OCI-LY7 (cell line): Measurements from ENCODE around the gene GSX1. TPM values are rescaled to one million over a fixed set of nuclear protein-coding genes. Genes with fewer than 3 reads are reported as not detected.

Experiments
- BruUV-seq: library from RNA; stranded (reverse); fragments of 400-500 nt; replicated peaks from 2 replicates; lab custom pipeline; 2021; lab: Mats Ljungman, UMichigan
- CTCF ChIA-PET: fragments of 300-600 bp; sonication (Branson Sonifier 250); formaldehyde crosslinking; loops from one replicate; lab custom pipeline; 2022; ENCODE audit warnings: antibody characterized with exemption; ENCODE audit not compliant: unreplicated experiment; lab: Charles Lee
- POLR2A ChIA-PET: fragments of 300-600 bp; sonication (Branson Sonifier 250); formaldehyde crosslinking; loops from one replicate; lab custom pipeline; 2022; ENCODE audit warnings: antibody characterized with exemption; lab: Charles Lee
- DNase-seq: peaks from one replicate; pipeline ENCODE4 v3.0.0-alpha.2; 2015; ENCODE audit warnings: low spot score
- H2AFZ ChIP-seq: fragments of 200-600 bp; sonication (generic), shearing (Covaris generic); 2 replicates; pipeline ENCODE4 v1.6.1; 2014; ENCODE audit warnings: mild to moderate bottlenecking, antibody characterized with exemption, low read length, moderate library complexity
- H3K27ac ChIP-seq: fragments of 200-600 bp; sonication (generic); 2 replicates; pipeline ENCODE4 v1.5.1; 2014; ENCODE audit warnings: mixed run types, low read depth, mild to moderate bottlenecking, moderate library complexity, low read length, inconsistent platforms; ENCODE audit not compliant: poor library complexity, severe bottlenecking
- H3K36me3 ChIP-seq: fragments of 200-600 bp; sonication (generic); 2 replicates; pipeline ENCODE4 v1.6.1; 2014; ENCODE audit warnings: mild to moderate bottlenecking, antibody characterized with exemption, low read length, moderate library complexity, mixed read lengths; ENCODE audit not compliant: insufficient read depth
- H3K4me1 ChIP-seq: fragments of 200-600 bp; sonication (generic); 2 replicates; pipeline ENCODE4 v1.5.1; 2014; ENCODE audit warnings: mild to moderate bottlenecking, low read length; ENCODE audit not compliant: insufficient read depth, poor library complexity, severe bottlenecking
- H3K4me2 ChIP-seq: fragments of 200-600 bp; sonication (generic); 2 replicates; pipeline ENCODE4 v1.6.1; 2014; ENCODE audit warnings: mild to moderate bottlenecking, low read length
- H3K4me3 ChIP-seq: fragments of 200-600 bp; sonication (generic); 2 replicates; pipeline ENCODE4 v1.5.1; 2014; ENCODE audit warnings: mild to moderate bottlenecking, low read depth, low read length; ENCODE audit not compliant: poor library complexity, severe bottlenecking
- H3K79me2 ChIP-seq: fragments of 200-600 bp; sonication (generic); 2 replicates; pipeline ENCODE4 v1.6.1; 2016; ENCODE audit warnings: low read depth, mild to moderate bottlenecking, low read length, moderate library complexity, mixed read lengths; ENCODE audit not compliant: insufficient read depth
- H3K9me2 ChIP-seq: fragments of 200-600 bp; sonication (generic); 2 replicates; pipeline ENCODE4 v1.6.1; 2016; ENCODE audit warnings: mild to moderate bottlenecking, low read length, mixed read lengths; ENCODE audit not compliant: insufficient read depth
- H3K9me3 ChIP-seq: fragments of 200-600 bp; sonication (generic); 2 replicates; pipeline ENCODE4 v1.6.1; 2014; ENCODE audit warnings: mild to moderate bottlenecking, mixed run types, low read length, mixed read lengths
- H4K20me1 ChIP-seq: fragments of 200-600 bp; sonication (generic); 2 replicates; pipeline ENCODE4 v1.6.1; 2014; ENCODE audit warnings: mild to moderate bottlenecking, antibody characterized with exemption, low read length, moderate library complexity, mixed read lengths; ENCODE audit not compliant: insufficient read depth
- CTCF ChIP-seq: fragments of 200-600 bp; sonication (generic); conservative IDR thresholded peaks from 2 replicates; pipeline ENCODE4 v1.5.1; 2014; ENCODE audit warnings: mild to moderate bottlenecking, antibody characterized with exemption, low read length, moderate library complexity, mixed read lengths
- EZH2phosphoT487 ChIP-seq: fragments of 200-600 bp; sonication (generic); IDR thresholded peaks from 2 replicates; pipeline ENCODE4 v1.6.1; 2018; ENCODE audit warnings: low read depth, borderline replicate concordance, mild to moderate bottlenecking, mixed run types, antibody characterized with exemption, low read length, moderate library complexity, mixed read lengths
- intact Hi-C: fragments of 100-400 bp; cut with micrococcal nuclease; formaldehyde crosslinking; loops from one replicate; pipeline ENCODE4 v1.10.0; 2022; ENCODE audit not compliant: unreplicated experiment
- total RNA-seq, 2 experiments: library from RNA; depleted of rRNA in 1 of 2; stranded (reverse); fragments of >200 nt in 1 of 2; shearing (Covaris generic) in 1 of 2; gene quantifications; 2 replicates each; pipeline ENCODE4 v1.2.3, GENCODE V29; 2014 to 2022

GSX1 gene
- total RNA-seq, 2 experiments from 2014 or later, result not detected

DNA sequence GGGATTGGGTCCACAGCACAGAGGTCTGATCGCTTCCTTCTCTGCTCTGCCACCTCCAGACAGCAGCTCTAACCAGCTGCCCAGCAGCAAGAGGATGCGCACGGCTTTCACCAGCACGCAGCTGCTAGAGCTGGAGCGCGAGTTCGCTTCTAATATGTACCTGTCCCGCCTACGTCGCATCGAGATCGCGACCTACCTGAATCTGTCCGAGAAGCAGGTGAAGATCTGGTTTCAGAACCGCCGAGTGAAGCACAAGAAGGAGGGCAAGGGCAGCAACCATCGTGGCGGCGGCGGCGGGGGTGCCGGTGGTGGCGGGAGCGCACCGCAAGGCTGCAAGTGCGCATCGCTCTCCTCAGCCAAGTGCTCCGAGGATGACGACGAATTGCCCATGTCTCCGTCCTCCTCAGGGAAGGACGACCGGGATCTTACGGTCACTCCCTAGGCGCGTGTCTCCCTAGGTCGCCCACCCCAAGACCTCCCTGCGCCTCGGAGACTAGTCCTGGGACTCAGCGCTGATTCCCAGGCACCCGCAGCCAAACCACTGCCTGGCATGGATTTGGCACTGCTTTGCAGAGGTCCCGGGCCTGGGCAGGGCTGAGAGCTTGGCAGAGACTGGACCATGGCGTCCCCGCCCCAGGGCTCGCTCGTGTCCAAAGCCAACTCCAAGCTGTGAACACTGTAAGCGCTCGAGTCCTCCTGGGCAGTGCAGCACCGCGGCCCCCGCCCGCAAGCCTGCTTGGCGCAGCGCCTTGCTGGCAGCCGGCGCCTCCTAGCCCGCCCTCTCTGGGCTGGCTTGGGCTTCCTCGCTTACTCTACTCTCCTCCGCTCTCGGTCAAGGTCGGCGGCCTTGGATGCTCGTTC, 1.5 kb downstream of the GSX1 start:
- Histone ChIP-seq H3K79me2 (no peaks in the 10 kb centered on the region), H3K36me3 (no peaks in the 10 kb centered on the region), H3K9me3 (no peaks in the 10 kb centered on the region), H3K9me2 (no peaks in the 10 kb centered on the region), H3K4me2 (no peak overlapping the region), H3K4me1 (peaks cover 12% of the 10 kb centered on the region), H3K4me3 (no peak overlapping the region), H2AFZ (no peak overlapping the region), H4K20me1 (no peaks in the 10 kb centered on the region), H3K27ac (no peak overlapping the region)
- POLR2A ChIA-PET, result no interaction called here
- no TSS peak for BruUV-seq
- intact Hi-C loops, result no loop called here
- CTCF ChIA-PET, result no interaction called here
- no peak for DNase-seq
- TF ChIP-seq CTCF (no peak), EZH2phosphoT487 (no peak)

DNA sequence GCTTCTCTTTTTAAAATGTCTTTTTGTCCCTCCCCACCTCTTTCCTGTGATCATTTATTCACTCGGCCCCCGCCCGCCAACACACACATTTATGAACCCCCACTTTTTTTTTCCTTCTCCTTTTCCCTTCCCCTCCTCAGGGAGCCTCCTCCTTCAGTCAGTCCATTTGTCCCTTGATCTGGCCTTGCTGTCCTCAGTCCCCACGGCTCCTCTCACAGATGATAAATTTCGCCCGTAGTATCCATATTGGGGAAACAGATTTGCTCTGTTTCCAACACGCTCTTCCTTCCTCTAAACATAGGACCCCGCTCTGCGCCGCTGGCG, 2.0 kb downstream of the GSX1 start:
- Histone ChIP-seq H3K4me2 (no peak overlapping the region), H2AFZ (no peak overlapping the region), H3K36me3 (no peaks in the 10 kb centered on the region), H3K9me3 (no peaks in the 10 kb centered on the region), H3K79me2 (no peaks in the 10 kb centered on the region), H3K4me3 (no peak overlapping the region), H4K20me1 (no peaks in the 10 kb centered on the region), H3K4me1 (peaks cover 7% of the 10 kb centered on the region), H3K9me2 (no peaks in the 10 kb centered on the region), H3K27ac (no peak overlapping the region)
- POLR2A ChIA-PET, result no interaction called here
- DNase-seq, result no peak
- intact Hi-C loops, result no loop called here
- TF ChIP-seq EZH2phosphoT487, result no peak
- TF ChIP-seq CTCF, result no peak
- BruUV-seq, result no TSS peak
- CTCF ChIA-PET, result no interaction called here

DNA sequence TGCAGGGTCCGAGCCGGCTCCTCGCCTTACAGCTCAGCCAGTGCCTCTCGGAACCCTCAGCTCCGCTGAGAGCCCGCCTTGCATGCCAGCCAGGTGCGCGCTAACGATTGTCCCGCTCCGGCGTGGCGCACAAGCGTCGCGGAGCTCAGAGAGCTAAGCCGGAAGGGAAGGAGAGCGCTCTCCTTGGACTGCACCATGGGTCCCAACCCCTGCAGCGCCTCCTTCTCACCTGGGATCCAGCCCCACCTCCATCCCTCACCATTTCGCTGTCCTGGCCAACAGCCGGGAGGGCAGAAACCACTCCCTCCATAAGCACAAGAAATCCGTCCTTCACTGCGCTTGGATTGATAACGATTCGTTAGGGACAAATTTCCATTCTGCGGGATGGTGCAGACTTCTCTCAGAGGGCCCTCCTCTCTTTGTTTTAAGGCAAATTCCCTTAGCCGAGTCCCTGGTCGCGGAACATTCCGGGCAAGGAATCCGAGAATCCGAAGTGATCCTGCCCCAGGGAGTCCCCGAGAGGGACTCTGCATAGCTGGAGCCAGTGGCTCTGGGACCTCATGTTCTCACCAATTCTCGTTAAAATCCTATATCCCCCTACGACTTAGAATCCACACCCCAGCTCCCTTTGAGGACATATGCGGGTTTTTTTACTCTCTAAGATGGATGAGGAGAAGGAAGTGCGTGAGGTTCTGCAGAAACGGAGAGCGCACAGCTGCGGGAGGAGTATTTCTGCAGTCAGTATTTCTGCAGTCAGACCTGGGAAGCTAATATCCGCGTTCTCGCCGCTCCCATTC, 2.8 kb downstream of the GSX1 start:
- no peak overlapping the region for H3K4me2 ChIP-seq
- H3K79me2 ChIP-seq, result no peaks in the 10 kb centered on the region
- no peak overlapping the region for H2AFZ ChIP-seq
- no peak for TF ChIP-seq CTCF
- no peak for TF ChIP-seq EZH2phosphoT487
- intact Hi-C loops, result no loop called here
- H3K4me3 ChIP-seq, result no peak overlapping the region
- H4K20me1 ChIP-seq, result no peaks in the 10 kb centered on the region
- BruUV-seq, result no TSS peak
- no peak overlapping the region for H3K27ac ChIP-seq
- ChIA-PET POLR2A (no interaction called here), CTCF (no interaction called here)
- H3K9me2 ChIP-seq, result no peaks in the 10 kb centered on the region
- H3K9me3 ChIP-seq, result no peaks in the 10 kb centered on the region
- H3K4me1 ChIP-seq, result no peaks in the 10 kb centered on the region
- H3K36me3 ChIP-seq, result no peaks in the 10 kb centered on the region
- DNase-seq, result no peak
